Activated effector memory CD4-positive, alpha-beta T cell treated with anti-CD3 and anti-CD28 coated beads, Interleukin-2, amount 50 U/mL, for 16 hours (primary cell): ENCODE data around the gene CD37.

Experiments
- DNase-seq: peaks from one replicate; pipeline ENCODE4 v3.0.0-alpha.2; 2020

The CD37 gene

GRCh38 chr19:49331187-49331586 is 4.0 kb upstream of the CD37 start:
- peak; percentile 36 for DNase-seq

GRCh38 chr19:49331616-49332055 is 3.6 kb upstream of the CD37 start:
- DNase-seq = peak; percentile 86

- peak; percentile 57 for DNase-seq
Observed at GRCh38 chr19:49332691-49333417, 2.4 kb upstream of the CD37 start.

- no peak for DNase-seq
Observed at GRCh38 chr19:49333418-49333805, 1.8 kb upstream of the CD37 start.

GRCh38 chr19:49333811-49334288 is 1.4 kb upstream of the CD37 start:
- DNase-seq = peak; percentile 89

- DNase-seq = peak; percentile 54
Observed at GRCh38 chr19:49335784-49336481, 727 bp downstream of the CD37 start.

GRCh38 chr19:49336482-49337266 is 1.5 kb downstream of the CD37 start:
- peak; percentile 59 for DNase-seq

- peak; percentile 16 for DNase-seq
Observed at GRCh38 chr19:49337267-49338022, 2.2 kb downstream of the CD37 start.

GRCh38 chr19:49338023-49338677 is 2.9 kb downstream of the CD37 start:
- peak; percentile 57 for DNase-seq

- peak; percentile 63 for DNase-seq
Observed at GRCh38 chr19:49338691-49339300, 3.6 kb downstream of the CD37 start.

- peak; percentile 54 for DNase-seq
Observed at GRCh38 chr19:49339301-49340068, 4.3 kb downstream of the CD37 start.

- peak; percentile 58 for DNase-seq
Observed at GRCh38 chr19:49340069-49340864, 5.1 kb downstream of the CD37 start.

- peak; percentile 43 for DNase-seq
Observed at GRCh38 chr19:49340865-49341718, 5.9 kb downstream of the CD37 start.

GRCh38 chr19:49342291-49342721 is 7.1 kb downstream of the CD37 start:
- peak; percentile 39 for DNase-seq

- DNase-seq = peak; percentile 14
Observed at GRCh38 chr19:49343123-49343522, 7.9 kb downstream of the CD37 start.

GRCh38 chr19:49344505-49345423 is 9.6 kb downstream of the CD37 start:
- no peak for DNase-seq

- DNase-seq = no peak
Observed at GRCh38 chr19:49347191-49347590, 12.0 kb downstream of the CD37 start.

GRCh38 chr19:49347835-49348234 is 12.6 kb downstream of the CD37 start:
- DNase-seq = no peak
